HepG2 (cell line): Measurements from ENCODE around the gene ELOVL7. TPM values are rescaled to one million over a fixed set of nuclear protein-coding genes. Genes with fewer than 3 reads are reported as not detected.

Experiments used
- ATAC-seq: fragments of 200-7000 bp; cut with Tn5 transposase; 3 replicates; pipeline ENCODE4 v1.9.1; 2020; ENCODE audit warnings: mild to moderate bottlenecking, moderate library complexity
- BruUV-seq: library from RNA; stranded (reverse); fragments of 400-500 nt; replicated peaks from 2 replicates; lab custom pipeline; 2021; lab: Mats Ljungman, UMichigan
- CTCF ChIA-PET: fragments of 300-600 bp; formaldehyde crosslinking; extraction: SDS; loops from one replicate; lab custom pipeline; 2021; ENCODE audit warnings: low total read pairs, inconsistent platforms, low intra/inter-chr PET ratio; lab: Yijun Ruan, JAX
- POLR2A ChIA-PET: fragments of 350-600 bp; sonication (Branson Sonifier 250); formaldehyde crosslinking; loops from one replicate; lab custom pipeline; 2020; ENCODE audit warnings: antibody characterized with exemption, inconsistent platforms; lab: Yijun Ruan, JAX
- DNase-seq: peaks from one replicate; pipeline ENCODE4 v3.0.0-alpha.2; 2015; ENCODE audit warnings: low spot score
- FAIRE-seq: peaks from 3 replicates; lab custom pipeline; 2011; peaks lifted over from hg19 to GRCh38; lab: Jason Lieb, UNC
- H2AFZ ChIP-seq: one replicate; pipeline ENCODE4 v1.6.1; 2011; ENCODE audit warnings: low read length, inconsistent platforms
- H3K27ac ChIP-seq: fragments of 300-600 bp; 3 replicates; pipeline ENCODE4 v1.8.0; 2011; ENCODE audit warnings: mixed run types, mild to moderate bottlenecking, mixed read lengths, low read length, inconsistent platforms; ENCODE audit not compliant: insufficient read depth; ENCODE audit errors: extremely low read length
- H3K27me3 ChIP-seq, 2 experiments: fragments of 200-600 bp in 1 of 2; 2 replicates in 1 of 2; 3 replicates in 1 of 2; pipeline versions ENCODE4 v1.6.0 to v1.8.0; 2011; ENCODE audit warnings: low read length in 2 of 2, mild to moderate bottlenecking in 2 of 2, moderate library complexity in 2 of 2, inconsistent platforms in 1 of 2; ENCODE audit not compliant: insufficient read depth in 2 of 2, control insufficient read depth in 1 of 2
- H3K36me3 ChIP-seq, 2 experiments: fragments of 200-600 bp in 1 of 2; replicated peaks in 1 of 2; 2 replicates in 1 of 2; 3 replicates in 1 of 2; pipeline versions ENCODE4 v1.5.1 to v1.8.0; 2011; ENCODE audit warnings: low read length in 2 of 2, inconsistent platforms in 1 of 2; ENCODE audit not compliant: insufficient read depth in 2 of 2, control insufficient read depth in 1 of 2
- H3K4me1 ChIP-seq: 2 replicates; pipeline ENCODE4 v1.5.1; 2012; ENCODE audit warnings: low read length, inconsistent platforms; ENCODE audit not compliant: insufficient read depth
- H3K4me2 ChIP-seq: 2 replicates; pipeline ENCODE4 v1.6.0; 2011; ENCODE audit warnings: low read depth, low read length, inconsistent platforms
- H3K4me3 ChIP-seq, 3 experiments: fragments of 200-600 bp in 1 of 3; sonication (generic), shearing (Covaris generic) in 1 of 3; replicated peaks in 1 of 3; 2 replicates each; pipeline ENCODE4 v1.5.1; 2011 to 2016; ENCODE audit warnings: low read length in 3 of 3, inconsistent platforms in 2 of 3, low read depth in 2 of 3, mild to moderate bottlenecking in 2 of 3, control low read depth in 1 of 3, mixed read lengths in 1 of 3; ENCODE audit not compliant: insufficient read depth in 1 of 3
- H3K79me2 ChIP-seq: one replicate; pipeline ENCODE4 v1.6.1; 2011; ENCODE audit warnings: low read length, inconsistent platforms; ENCODE audit not compliant: insufficient read depth
- H3K9ac ChIP-seq: 2 replicates; pipeline ENCODE4 v1.6.0; 2011; ENCODE audit warnings: mild to moderate bottlenecking, low read depth, low read length, inconsistent platforms; ENCODE audit not compliant: insufficient read depth
- H3K9me3 ChIP-seq: 2 replicates; pipeline ENCODE4 v1.5.1; 2012; ENCODE audit warnings: mild to moderate bottlenecking, low read length
- H4K20me1 ChIP-seq: 2 replicates; pipeline ENCODE4 v1.6.0; 2011; ENCODE audit warnings: inconsistent platforms, mild to moderate bottlenecking, low read length, moderate library complexity; ENCODE audit not compliant: insufficient read depth
- BRCA1 ChIP-seq: sonication (generic); formaldehyde crosslinking; IDR thresholded peaks from 2 replicates; pipeline ENCODE4 v1.4.0; 2020; ENCODE audit warnings: missing genetic modification reagents
- CAMTA2 ChIP-seq: sonication (generic); formaldehyde crosslinking; IDR thresholded peaks from 2 replicates; pipeline ENCODE4 v1.4.0; 2020; ENCODE audit warnings: mild to moderate bottlenecking, missing genetic modification reagents, borderline replicate concordance
- DMAP1 ChIP-seq: IDR thresholded peaks from 2 replicates; pipeline ENCODE4 v1.6.1; 2016
- FOXK1 ChIP-seq: sonication (generic); formaldehyde crosslinking; IDR thresholded peaks from 2 replicates; pipeline ENCODE4 v1.4.0; 2020; ENCODE audit warnings: low read depth, missing genetic modification reagents, borderline replicate concordance
- GATA4 ChIP-seq: sonication (generic); IDR thresholded peaks from 2 replicates; pipeline ENCODE4 v1.6.1; 2016; ENCODE audit warnings: antibody characterized with exemption, low read depth, borderline replicate concordance
- HCFC1 ChIP-seq: fragments of 150-350 bp; IDR thresholded peaks from 2 replicates; pipeline ENCODE4 v1.6.1; 2014; ENCODE audit warnings: low read depth, low read length
- HINFP ChIP-seq: sonication (generic); formaldehyde crosslinking; IDR thresholded peaks from 2 replicates; pipeline ENCODE4 v1.4.0; 2020; ENCODE audit warnings: low read depth, mild to moderate bottlenecking, missing genetic modification reagents
- MTF1 ChIP-seq: sonication (generic); formaldehyde crosslinking; IDR thresholded peaks from 2 replicates; pipeline ENCODE4 v1.5.0; 2020; ENCODE audit warnings: missing genetic modification reagents
- NAIF1 ChIP-seq: sonication (generic); formaldehyde crosslinking; IDR thresholded peaks from 2 replicates; pipeline ENCODE4 v1.5.0; 2020; ENCODE audit warnings: mild to moderate bottlenecking, missing genetic modification reagents, borderline replicate concordance
- NFIC ChIP-seq: IDR thresholded peaks from 2 replicates; pipeline ENCODE4 v1.6.1; 2012; ENCODE audit warnings: mild to moderate bottlenecking, low read length, inconsistent platforms
- SAFB2 ChIP-seq: sonication (generic); formaldehyde crosslinking; IDR thresholded peaks from 2 replicates; pipeline ENCODE4 v1.5.1; 2020; ENCODE audit warnings: missing genetic modification reagents, low read depth, mild to moderate bottlenecking, borderline replicate concordance
- SETDB1 ChIP-seq: sonication (generic); formaldehyde crosslinking; IDR thresholded peaks from 2 replicates; pipeline ENCODE4 v1.5.1; 2020; ENCODE audit warnings: missing genetic modification reagents, mild to moderate bottlenecking, borderline replicate concordance
- SUZ12 ChIP-seq: fragments of 150-350 bp; IDR thresholded peaks from 2 replicates; pipeline ENCODE4 v1.6.1; 2014; ENCODE audit warnings: low read depth, low read length
- ZNF3 ChIP-seq: IDR thresholded peaks from 2 replicates; pipeline ENCODE4 v1.7.0; 2017; ENCODE audit warnings: inconsistent platforms
- ZNF430 ChIP-seq: sonication (generic); formaldehyde crosslinking; IDR thresholded peaks from 2 replicates; pipeline ENCODE4 v1.9.0; 2021; ENCODE audit warnings: mild to moderate bottlenecking, missing genetic modification reagents
- ZNF546 ChIP-seq: sonication (generic); formaldehyde crosslinking; conservative IDR thresholded peaks from 2 replicates; pipeline ENCODE4 v1.8.1; 2023; ENCODE audit warnings: mild to moderate bottlenecking, missing genetic modification reagents
- ZNF703 ChIP-seq: sonication (generic); formaldehyde crosslinking; IDR thresholded peaks from 2 replicates; pipeline ENCODE4 v1.5.1; 2020; ENCODE audit warnings: missing genetic modification reagents, mild to moderate bottlenecking, moderate library complexity, borderline replicate concordance
- ZNF737 ChIP-seq: sonication (generic); formaldehyde crosslinking; IDR thresholded peaks from 2 replicates; pipeline ENCODE4 v1.5.0; 2020; ENCODE audit warnings: missing genetic modification reagents, mild to moderate bottlenecking, borderline replicate concordance
- ZNF800 ChIP-seq: sonication (generic); formaldehyde crosslinking; IDR thresholded peaks from 2 replicates; pipeline ENCODE4 v1.4.0; 2020; ENCODE audit warnings: missing genetic modification reagents
- WGBS: methylation state at CpG from one replicate; pipeline ENCODE4 v1.1.6; 2017; ENCODE audit warnings: low lambda C conversion rate; 5-methylcytosine and 5-hydroxymethylcytosine counted together
- in situ Hi-C: cut with HindIII; loops from 2 replicates; pipeline ENCODE4 v1.10.0; 2017; ENCODE audit warnings: low pct_unique_long_range_greater_than_20kb; ENCODE audit not compliant: extremely low pct_ligation_motif_present
- intact Hi-C: fragments of 100-400 bp; cut with micrococcal nuclease; formaldehyde crosslinking; loops from one replicate; pipeline ENCODE4 v1.10.0; 2022; ENCODE audit not compliant: unreplicated experiment
- polyA plus RNA-seq, 8 experiments: library from polyadenylated mRNA; depleted of rRNA in 3 of 8; stranded (reverse) in 7 of 8; unstranded in 1 of 8; fragments of >200 nt; fragmentation: Illumina TruSeq in 4 of 8; extraction: Trizol in 4 of 8; gene quantifications; 2 replicates each; pipeline versions ENCODE4 v1.2.1 to v1.2.3, GENCODE V29; 2011 to 2016; ENCODE audit warnings: low read depth in 4 of 8, missing spikeins in 1 of 8, mixed read lengths in 1 of 8; ENCODE audit not compliant: insufficient read depth in 1 of 8
- total RNA-seq, 5 experiments: library from RNA; depleted of rRNA; stranded (reverse); fragments of >200 nt; fragmentation: Illumina TruSeq; extraction: Trizol; gene quantifications; 2 replicates each; pipeline ENCODE4 v1.2.3, GENCODE V29; 2016; ENCODE audit warnings: low read depth in 1 of 5

ELOVL7 gene
- total and polyA plus RNA-seq, 2 of the 13 experiments (the other 11 are each of a cell fraction or from before 2014, with no cell fraction given) = 4.5 to 7.3 TPM

- CTCF ChIA-PET = no interaction called here
- FAIRE-seq (no peak), DNase-seq (no peak), ATAC-seq (no peak)
- BruUV-seq = no TSS peak
- no peak overlapping the region for H3K4me2 ChIP-seq
- no peak overlapping the region for H3K27ac ChIP-seq
- H3K9me3 ChIP-seq = no peaks in the 10 kb centered on the region
- POLR2A ChIA-PET = no interaction called here
- no peak overlapping the region for H3K4me3 ChIP-seq
- no peaks in the 10 kb centered on the region for H4K20me1 ChIP-seq
- intact Hi-C loops = no loop called here
- TF ChIP-seq SAFB2 = no peak
- TF ChIP-seq CAMTA2 (CRISPR knock-in tag) = no peak
- no peak for TF ChIP-seq HINFP (CRISPR knock-in tag)
- TF ChIP-seq HCFC1 = no peak
- no peak for TF ChIP-seq DMAP1 (CRISPR knock-in tag)
- no peak for TF ChIP-seq SETDB1 (CRISPR knock-in tag)
- TF ChIP-seq ZNF546 (CRISPR knock-in tag) = no peak
- TF ChIP-seq ZNF3 (CRISPR knock-in tag) = no peak
- TF ChIP-seq FOXK1 (CRISPR knock-in tag) = no peak
- no peak for TF ChIP-seq ZNF737 (CRISPR knock-in tag)
- no peak for TF ChIP-seq ZNF430 (CRISPR knock-in tag)
- no peak for TF ChIP-seq NFIC
- TF ChIP-seq ZNF703 (CRISPR knock-in tag) = no peak
- TF ChIP-seq SUZ12 = no peak
- TF ChIP-seq BRCA1 = no peak
- no peak for TF ChIP-seq NAIF1 (CRISPR knock-in tag)
- no peak for TF ChIP-seq MTF1 (CRISPR knock-in tag)
- TF ChIP-seq GATA4 = no peak
- no peak for TF ChIP-seq ZNF800 (CRISPR knock-in tag)
- TF ChIP-seq, all 625 proteins: peak for 0
- Histone ChIP-seq H3K27me3 (no peaks in the 10 kb centered on the region), H3K79me2 (no peaks in the 10 kb centered on the region), H3K9ac (no peak overlapping the region), H2AFZ (no peak overlapping the region), H3K36me3 (no peaks in the 10 kb centered on the region), H3K4me1 (no peaks in the 10 kb centered on the region)
- in situ Hi-C loops = no loop called here
- 88% methylated on average over 3 of the region's 3 CpGs for WGBS
These were observed 55.1 kb downstream of the ELOVL7 start for GRCh38 chr5:60788863-60789513.
